ENCODE results near the gene CENPO. TPM values are rescaled to one million over a fixed set of nuclear protein-coding genes. Genes with fewer than 3 reads are reported as not detected.

Gene CENPO
- total and polyA plus RNA-seq, 2 donors (not counting 3 experiments of a cell fraction or from before 2014, with no cell fraction given), result 26.8 to 45.3 TPM

GRCh38 chr2:24743924-24744323, 49.3 kb upstream of the CENPO start:
- ChIA-PET CTCF (no interaction called here), POLR2A (no interaction called here)
- Histone ChIP-seq H3K9ac (replicated peaks; ENCODE audit: extremely low read depth, insufficient read depth, low read length) (no peak overlapping the region), H3K9me3 (replicated peaks; ENCODE audit: control insufficient read depth, insufficient read depth, low read length) (no peaks in the 10 kb centered on the region), H2AFZ (ENCODE audit: low read depth, low read length) (no peak overlapping the region), H3K27ac (ENCODE audit: insufficient read depth, low read depth, low read length) (no peak overlapping the region), H3K36me3 (ENCODE audit: control insufficient read depth in 2 of 2, extremely low read depth in 1 of 2, insufficient read depth in 2 of 2, low read length in 2 of 2) (peaks cover 0 to 6% of the 10 kb centered on the region in 2 experiments), H3K4me2 (ENCODE audit: insufficient read depth, low read length) (no peak overlapping the region), H3K4me3 (replicated peaks in 1 of 3; ENCODE audit: insufficient read depth in 1 of 3, low read depth in 1 of 3, low read length in 3 of 3) (no peak overlapping the region), H3K9me1 (replicated peaks; ENCODE audit: control insufficient read depth, extremely low read depth, insufficient read depth, low read length) (no peaks in the 10 kb centered on the region), H3K79me2 (ENCODE audit: control insufficient read depth, insufficient read depth, low read length) (no peaks in the 10 kb centered on the region), H3K27me3 (ENCODE audit: control insufficient read depth in 2 of 2, insufficient read depth in 2 of 2, low read length in 2 of 2) (no peaks in the 10 kb centered on the region), H3K4me1 (ENCODE audit: control insufficient read depth, extremely low read depth, insufficient read depth, low read length) (no peaks in the 10 kb centered on the region), H4K20me1 (replicated peaks; ENCODE audit: control insufficient read depth, extremely low read depth, insufficient read depth, low read length) (no peaks in the 10 kb centered on the region)
- DNase-seq (ENCODE audit: low read depth, low spot score) (peak; percentile 7), FAIRE-seq (no peak)
- intact Hi-C loops (cut with micrococcal nuclease), result no loop called here
- dilution Hi-C loops (cut with MboI; ENCODE audit: extremely low pct_ligation_motif_present, low sequenced_read_pairs), result no loop called here
- BruUV-seq (replicated peaks), result no TSS peak
- TF ChIP-seq POLR2AphosphoS5 (IDR thresholded peaks at IDR 0.05; ENCODE audit: insufficient read depth, low read depth, low read length) (no peak), MAX (IDR thresholded peaks at IDR 0.05; ENCODE audit: insufficient read depth, insufficient read length) (no peak), JUN (IDR thresholded peaks at IDR 0.05; ENCODE audit: borderline replicate concordance, insufficient read depth, insufficient read length, low read depth) (no peak), GATA2 (IDR thresholded peaks at IDR 0.05; ENCODE audit: insufficient read depth, insufficient read length, low read depth, low read length) (no peak), CTCF (IDR thresholded peaks at IDR 0.05; ENCODE audit: extremely low read depth in 1 of 2, insufficient read depth in 1 of 2, low read depth in 1 of 2, low read length in 2 of 2) (no peak), MYC (IDR thresholded peaks at IDR 0.05; ENCODE audit: low read depth, low read length) (no peak), FOS (IDR thresholded peaks at IDR 0.05; ENCODE audit: borderline replicate concordance, insufficient read depth, low read length) (no peak), POLR2A (IDR thresholded peaks at IDR 0.05; ENCODE audit: low read depth, low read length) (no peak)

Measured in endothelial cell of umbilical vein (primary cell).